IPS DF 4.7 (cell line): Measurements from ENCODE around the gene TRPT1.
A peak's percentile ranks its signal among the peaks of the same experiment; 100 is the strongest.

ENCODE experiments used
- DNase-seq: peaks from one replicate; pipeline ENCODE4 v3.0.0-alpha.2; 2013; ENCODE audit warnings: low spot score; ENCODE audit errors: extremely low read depth

The TRPT1 gene

GRCh38 chr11:64225608-64226506 lies at the start of gene TRPT1, which contains the start of gene NUDT22:
Gene TRPT1 (minus strand): TSS chr11:64226186. CDS start chr11:64225860, 326 bp downstream.
Gene NUDT22 (plus strand): TSS chr11:64226274. CDS start chr11:64226653, 379 bp downstream.
- DNase-seq: no peak

- DNase-seq: no peak
Measured at GRCh38 chr11:64275031-64275800, 49.2 kb upstream of the TRPT1 start.

- DNase-seq: peak; percentile 99
Measured at GRCh38 chr11:64269540-64270220, 43.7 kb upstream of the TRPT1 start.

- no peak for DNase-seq
Measured at GRCh38 chr11:64268893-64269539, 43.0 kb upstream of the TRPT1 start.

GRCh38 chr11:64268025-64268892 lies 42.3 kb upstream of the TRPT1 start:
- DNase-seq: no peak

- DNase-seq: no peak
Measured at GRCh38 chr11:64267207-64267945, 41.4 kb upstream of the TRPT1 start.

GRCh38 chr11:64266339-64266738 lies 40.4 kb upstream of the TRPT1 start:
- no peak for DNase-seq

GRCh38 chr11:64265176-64266160 lies 39.5 kb upstream of the TRPT1 start:
- no peak for DNase-seq

- no peak for DNase-seq
Measured at GRCh38 chr11:64264371-64264852, 38.4 kb upstream of the TRPT1 start.

- no peak for DNase-seq
Measured at GRCh38 chr11:64263947-64264317, 37.9 kb upstream of the TRPT1 start.

GRCh38 chr11:64263021-64263946 lies 37.3 kb upstream of the TRPT1 start:
- no peak for DNase-seq

GRCh38 chr11:64262271-64263002 lies 36.5 kb upstream of the TRPT1 start:
- DNase-seq: no peak

- no peak for DNase-seq
Measured at GRCh38 chr11:64261556-64262080, 35.6 kb upstream of the TRPT1 start.

GRCh38 chr11:64260147-64260708 lies 34.2 kb upstream of the TRPT1 start:
- DNase-seq: no peak

GRCh38 chr11:64259533-64260067 lies 33.6 kb upstream of the TRPT1 start:
- no peak for DNase-seq
